OCI-LY7 (cell line): ENCODE results near the gene ATAD3C. TPM values are rescaled to one million over a fixed set of nuclear protein-coding genes. Genes with fewer than 3 reads are reported as not detected.
"Not testable (repeated sequence)": the region's sequence is repeated elsewhere in the genome, so short reads cannot be mapped to it uniquely, and the experiment has no call there.

Experiments
- BruUV-seq: library from RNA; stranded (reverse); fragments of 400-500 nt; replicated peaks from 2 replicates; lab custom pipeline; 2021; lab: Mats Ljungman, UMichigan
- CTCF ChIA-PET: fragments of 300-600 bp; sonication (Branson Sonifier 250); formaldehyde crosslinking; loops from one replicate; lab custom pipeline; 2022; ENCODE audit warnings: antibody characterized with exemption; ENCODE audit not compliant: unreplicated experiment; lab: Charles Lee
- POLR2A ChIA-PET: fragments of 300-600 bp; sonication (Branson Sonifier 250); formaldehyde crosslinking; loops from one replicate; lab custom pipeline; 2022; ENCODE audit warnings: antibody characterized with exemption; lab: Charles Lee
- DNase-seq: peaks from one replicate; pipeline ENCODE4 v3.0.0-alpha.2; 2015; ENCODE audit warnings: low spot score
- H2AFZ ChIP-seq: fragments of 200-600 bp; sonication (generic), shearing (Covaris generic); 2 replicates; pipeline ENCODE4 v1.6.1; 2014; ENCODE audit warnings: mild to moderate bottlenecking, antibody characterized with exemption, low read length, moderate library complexity
- H3K27ac ChIP-seq: fragments of 200-600 bp; sonication (generic); 2 replicates; pipeline ENCODE4 v1.5.1; 2014; ENCODE audit warnings: mixed run types, low read depth, mild to moderate bottlenecking, moderate library complexity, low read length, inconsistent platforms; ENCODE audit not compliant: poor library complexity, severe bottlenecking
- H3K36me3 ChIP-seq: fragments of 200-600 bp; sonication (generic); 2 replicates; pipeline ENCODE4 v1.6.1; 2014; ENCODE audit warnings: mild to moderate bottlenecking, antibody characterized with exemption, low read length, moderate library complexity, mixed read lengths; ENCODE audit not compliant: insufficient read depth
- H3K4me1 ChIP-seq: fragments of 200-600 bp; sonication (generic); 2 replicates; pipeline ENCODE4 v1.5.1; 2014; ENCODE audit warnings: mild to moderate bottlenecking, low read length; ENCODE audit not compliant: insufficient read depth, poor library complexity, severe bottlenecking
- H3K4me2 ChIP-seq: fragments of 200-600 bp; sonication (generic); 2 replicates; pipeline ENCODE4 v1.6.1; 2014; ENCODE audit warnings: mild to moderate bottlenecking, low read length
- H3K4me3 ChIP-seq: fragments of 200-600 bp; sonication (generic); 2 replicates; pipeline ENCODE4 v1.5.1; 2014; ENCODE audit warnings: mild to moderate bottlenecking, low read depth, low read length; ENCODE audit not compliant: poor library complexity, severe bottlenecking
- H3K79me2 ChIP-seq: fragments of 200-600 bp; sonication (generic); 2 replicates; pipeline ENCODE4 v1.6.1; 2016; ENCODE audit warnings: low read depth, mild to moderate bottlenecking, low read length, moderate library complexity, mixed read lengths; ENCODE audit not compliant: insufficient read depth
- H3K9me2 ChIP-seq: fragments of 200-600 bp; sonication (generic); 2 replicates; pipeline ENCODE4 v1.6.1; 2016; ENCODE audit warnings: mild to moderate bottlenecking, low read length, mixed read lengths; ENCODE audit not compliant: insufficient read depth
- H3K9me3 ChIP-seq: fragments of 200-600 bp; sonication (generic); 2 replicates; pipeline ENCODE4 v1.6.1; 2014; ENCODE audit warnings: mild to moderate bottlenecking, mixed run types, low read length, mixed read lengths
- H4K20me1 ChIP-seq: fragments of 200-600 bp; sonication (generic); 2 replicates; pipeline ENCODE4 v1.6.1; 2014; ENCODE audit warnings: mild to moderate bottlenecking, antibody characterized with exemption, low read length, moderate library complexity, mixed read lengths; ENCODE audit not compliant: insufficient read depth
- EZH2phosphoT487 ChIP-seq: fragments of 200-600 bp; sonication (generic); IDR thresholded peaks from 2 replicates; pipeline ENCODE4 v1.6.1; 2018; ENCODE audit warnings: low read depth, borderline replicate concordance, mild to moderate bottlenecking, mixed run types, antibody characterized with exemption, low read length, moderate library complexity, mixed read lengths
- intact Hi-C: fragments of 100-400 bp; cut with micrococcal nuclease; formaldehyde crosslinking; loops from one replicate; pipeline ENCODE4 v1.10.0; 2022; ENCODE audit not compliant: unreplicated experiment
- total RNA-seq, 2 experiments: library from RNA; depleted of rRNA in 1 of 2; stranded (reverse); fragments of >200 nt in 1 of 2; shearing (Covaris generic) in 1 of 2; gene quantifications; 2 replicates each; pipeline ENCODE4 v1.2.3, GENCODE V29; 2014 to 2022
- TF ChIP-seq, protein P1 (sequence below): fragments of 200-600 bp; sonication (generic); conservative IDR thresholded peaks from 2 replicates; pipeline ENCODE4 v1.5.1; 2014; ENCODE audit warnings: mild to moderate bottlenecking, antibody characterized with exemption, low read length, moderate library complexity, mixed read lengths

ATAD3C gene
- total RNA-seq, 2 experiments from 2014 or later = 1.6 to 3.0 TPM

DNA sequence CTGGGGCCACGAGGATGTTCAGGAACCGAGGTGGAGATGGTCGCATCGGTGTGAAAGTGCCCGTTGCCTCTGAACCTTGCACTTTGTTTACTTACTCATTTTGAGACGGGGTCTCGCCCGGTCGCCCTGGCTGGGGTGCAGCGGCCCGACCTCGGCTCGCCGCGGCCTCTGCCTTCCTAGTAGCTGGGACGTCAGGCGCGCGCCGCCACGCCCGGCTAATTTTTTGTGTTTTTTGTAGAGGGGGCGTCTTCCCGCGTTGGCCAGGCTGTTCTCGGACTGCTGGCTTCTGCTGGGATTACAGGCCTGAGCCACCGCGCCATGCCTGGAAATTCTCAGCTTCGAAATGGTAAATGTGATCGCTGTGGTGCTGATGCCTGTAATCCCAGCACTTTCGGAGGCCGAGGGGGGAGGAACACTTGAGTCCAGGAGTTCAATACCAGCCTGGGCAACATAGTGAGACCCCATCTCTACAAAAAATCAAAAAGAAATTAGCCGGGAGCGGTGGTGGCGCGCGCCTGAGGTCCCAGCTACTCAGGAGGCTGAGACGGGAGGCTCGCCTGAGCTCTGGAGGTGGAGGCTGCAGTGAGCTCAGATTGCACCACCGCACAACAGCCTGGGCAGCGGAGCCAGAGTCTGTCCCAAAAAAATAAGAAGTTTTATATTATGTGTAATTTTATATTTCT, 41.7 kb upstream of the ATAD3C start:
- Histone ChIP-seq H3K79me2 (peaks cover 49% of the 10 kb centered on the region), H2AFZ (no peak overlapping the region), H3K4me2 (peak overlapping the region; percentile 74), H3K9me3 (no peaks in the 10 kb centered on the region), H3K9me2 (no peaks in the 10 kb centered on the region), H3K36me3 (peaks cover 57% of the 10 kb centered on the region), H3K4me3 (peak overlapping the region; percentile 92), H4K20me1 (peaks cover 6% of the 10 kb centered on the region), H3K4me1 (peaks cover 18% of the 10 kb centered on the region), H3K27ac (peak overlapping the region; percentile 73)
- intact Hi-C loops = loop anchor here (5.0 kb wide), 1 partner anchor 105 kb away; the partner anchor contains the start of gene ATAD3A
- no TSS peak for BruUV-seq
- ChIA-PET POLR2A (interaction anchor here (0.9 to 1.0 kb wide), 2 partner anchors 32 to 166 kb away, joined by 3 to 4 read pairs; no protein-coding TSS in a partner anchor), CTCF (interaction anchor here (0.5 kb wide), 1 partner anchor 9 kb away, joined by 3 read pairs; the partner anchor contains the start of gene CCNL2)
- DNase-seq = peak; percentile 49
- no peak for TF ChIP-seq EZH2phosphoT487
- TF ChIP-seq, protein P1, sequence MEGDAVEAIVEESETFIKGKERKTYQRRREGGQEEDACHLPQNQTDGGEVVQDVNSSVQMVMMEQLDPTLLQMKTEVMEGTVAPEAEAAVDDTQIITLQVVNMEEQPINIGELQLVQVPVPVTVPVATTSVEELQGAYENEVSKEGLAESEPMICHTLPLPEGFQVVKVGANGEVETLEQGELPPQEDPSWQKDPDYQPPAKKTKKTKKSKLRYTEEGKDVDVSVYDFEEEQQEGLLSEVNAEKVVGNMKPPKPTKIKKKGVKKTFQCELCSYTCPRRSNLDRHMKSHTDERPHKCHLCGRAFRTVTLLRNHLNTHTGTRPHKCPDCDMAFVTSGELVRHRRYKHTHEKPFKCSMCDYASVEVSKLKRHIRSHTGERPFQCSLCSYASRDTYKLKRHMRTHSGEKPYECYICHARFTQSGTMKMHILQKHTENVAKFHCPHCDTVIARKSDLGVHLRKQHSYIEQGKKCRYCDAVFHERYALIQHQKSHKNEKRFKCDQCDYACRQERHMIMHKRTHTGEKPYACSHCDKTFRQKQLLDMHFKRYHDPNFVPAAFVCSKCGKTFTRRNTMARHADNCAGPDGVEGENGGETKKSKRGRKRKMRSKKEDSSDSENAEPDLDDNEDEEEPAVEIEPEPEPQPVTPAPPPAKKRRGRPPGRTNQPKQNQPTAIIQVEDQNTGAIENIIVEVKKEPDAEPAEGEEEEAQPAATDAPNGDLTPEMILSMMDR = no peak

DNA sequence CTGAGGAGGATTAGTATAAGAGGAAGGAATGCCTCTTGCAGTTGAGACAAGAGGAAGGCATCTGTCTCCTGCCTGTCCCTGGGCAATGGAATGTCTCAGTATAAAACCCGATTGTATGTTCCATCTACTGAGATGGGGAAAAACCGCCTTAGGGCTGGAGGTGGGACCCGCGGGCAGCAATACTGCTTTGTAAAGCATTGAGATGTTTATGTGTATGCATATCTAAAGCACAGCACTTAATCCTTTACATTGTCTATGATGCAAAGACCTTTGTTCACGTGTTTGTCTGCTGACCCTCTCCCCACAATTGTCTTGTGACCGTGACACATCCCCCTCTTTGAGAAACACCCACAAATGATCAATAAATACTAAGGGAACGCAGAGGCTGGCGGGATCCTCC, 39.3 kb upstream of the ATAD3C start:
- BruUV-seq = TSS peak; percentile 51
- POLR2A ChIA-PET, H3K4me2 ChIP-seq, DNase-seq, H3K9me2 ChIP-seq, H3K9me3 ChIP-seq, H3K27ac ChIP-seq, H2AFZ ChIP-seq, CTCF ChIA-PET, H4K20me1 ChIP-seq, intact Hi-C loops, H3K4me3 ChIP-seq: not testable (repeated sequence)
- H3K4me1 ChIP-seq = peaks cover 18% of the 10 kb centered on the region
- H3K79me2 ChIP-seq = peaks cover 42% of the 10 kb centered on the region
- peaks cover 33% of the 10 kb centered on the region for H3K36me3 ChIP-seq

DNA sequence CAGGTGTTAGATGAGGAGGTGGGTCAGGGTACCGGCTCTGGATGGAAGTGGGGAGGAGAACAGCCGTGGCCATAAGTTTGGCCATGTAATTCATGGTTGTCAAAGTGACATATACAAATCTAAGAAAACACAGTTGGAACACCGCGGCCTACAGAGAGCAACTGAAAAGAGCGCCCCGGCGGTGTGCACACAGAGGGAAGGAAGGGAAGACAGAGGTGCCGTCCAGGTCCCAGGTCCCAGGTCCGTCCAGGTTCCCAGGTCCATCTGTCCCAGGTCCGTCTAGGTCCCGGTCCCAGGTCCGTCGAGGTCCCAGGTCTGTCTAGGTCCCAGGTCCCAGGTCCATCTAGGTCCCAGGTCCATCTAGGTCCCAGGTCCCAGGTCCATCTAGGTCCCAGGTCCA, 37.9 kb upstream of the ATAD3C start:
- H3K9me3 ChIP-seq = no peaks in the 10 kb centered on the region
- ChIA-PET POLR2A (no interaction called here), CTCF (no interaction called here)
- peaks cover 28% of the 10 kb centered on the region for H3K79me2 ChIP-seq
- peaks cover 7% of the 10 kb centered on the region for H3K4me1 ChIP-seq
- H3K9me2 ChIP-seq = no peaks in the 10 kb centered on the region
- H3K4me3 ChIP-seq = no peak overlapping the region
- no TSS peak for BruUV-seq
- no peak overlapping the region for H3K4me2 ChIP-seq
- TF ChIP-seq EZH2phosphoT487 = no peak
- TF ChIP-seq, protein P1 = no peak
- H3K36me3 ChIP-seq = peaks cover 19% of the 10 kb centered on the region
- DNase-seq = no peak
- H3K27ac ChIP-seq = no peak overlapping the region
- intact Hi-C loops = no loop called here
- no peak overlapping the region for H2AFZ ChIP-seq
- peaks cover 6% of the 10 kb centered on the region for H4K20me1 ChIP-seq

DNA sequence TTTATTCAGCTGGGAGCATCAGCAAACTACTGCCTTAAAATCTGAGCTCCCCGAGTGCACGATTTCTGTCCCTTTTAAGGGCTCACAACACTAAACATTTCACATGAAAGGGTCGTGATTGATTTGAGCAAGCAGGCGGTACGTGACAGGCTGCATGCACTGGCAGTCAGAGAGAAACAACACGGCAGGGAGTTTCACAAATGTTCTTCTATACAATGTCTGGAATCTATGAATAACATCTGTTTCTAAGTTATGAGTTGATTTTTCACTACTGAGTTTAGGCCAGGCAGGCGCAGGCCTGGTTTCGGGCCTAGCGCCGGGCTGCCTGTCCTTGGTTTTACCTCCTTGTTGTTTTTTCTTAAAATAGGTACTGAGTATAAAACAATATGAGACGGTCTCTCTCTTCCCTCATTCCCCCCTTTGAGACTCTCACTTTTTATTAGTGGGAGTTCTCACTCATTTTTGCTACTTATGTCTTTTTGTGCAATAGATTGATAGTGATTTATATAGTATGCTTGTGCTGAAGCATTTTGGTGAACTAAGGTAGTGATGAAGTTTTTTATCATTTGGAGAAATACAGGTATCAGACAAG, 37.1 kb upstream of the ATAD3C start:
- H2AFZ ChIP-seq, H3K27ac ChIP-seq, H3K4me1 ChIP-seq, BruUV-seq, H3K4me3 ChIP-seq, DNase-seq, H3K4me2 ChIP-seq, POLR2A ChIA-PET, intact Hi-C loops, H3K9me3 ChIP-seq, H3K9me2 ChIP-seq, H4K20me1 ChIP-seq, CTCF ChIA-PET: not testable (repeated sequence)
- H3K36me3 ChIP-seq = peaks cover 16% of the 10 kb centered on the region
- H3K79me2 ChIP-seq = peaks cover 22% of the 10 kb centered on the region
